ENCODE measurements around the gene ELOVL7.

- peak; percentile 45 for TF ChIP-seq CTCF (IDR thresholded peaks at IDR 0.05; ENCODE audit: poor library complexity)
- TF ChIP-seq EZH2phosphoT487 (IDR thresholded peaks at IDR 0.05; ENCODE audit: low read depth, severe bottlenecking, unreplicated experiment) = no peak
Measured at GRCh38 chr5:60843936-60844905, at the start of gene ELOVL7.

All from hepatocyte (in vitro differentiated cells).